ENCODE results near the gene DNAH17. TPM values are rescaled to one million over a fixed set of nuclear protein-coding genes. Genes with fewer than 3 reads are reported as not detected.

The DNAH17 gene
- total RNA-seq, 1 donor from 2014 or later, result not detected

GRCh38 chr17:78458736-78459335 is 118.4 kb downstream of the DNAH17 start:
- TF ChIP-seq CTCF (IDR thresholded peaks at IDR 0.05), result no peak
- TF ChIP-seq EZH2phosphoT487 (IDR thresholded peaks at IDR 0.05), result no peak
- TF ChIP-seq EZH2 (IDR thresholded peaks at IDR 0.05), result no peak
- no peaks in the 10 kb centered on the region for H3K36me3 Mint-ChIP-seq
- Histone ChIP-seq H3F3A (ENCODE audit: low read depth) (no peaks in the 10 kb centered on the region), H3K27me3 (no peaks in the 10 kb centered on the region), H3K9ac (no peak overlapping the region), H3K4me1 (no peaks in the 10 kb centered on the region), H3K4me2 (no peak overlapping the region), H3K36me3 (no peaks in the 10 kb centered on the region), H3K79me2 (ENCODE audit: low read depth) (no peaks in the 10 kb centered on the region), H3K27ac (no peak overlapping the region), H3K4me3 (no peak overlapping the region), H4K20me1 (ENCODE audit: low read depth) (no peaks in the 10 kb centered on the region), H2AFZ (replicated peaks) (no peak overlapping the region), H3K9me3 (ENCODE audit: low read depth) (no peaks in the 10 kb centered on the region)
- peaks cover 8% of the 10 kb centered on the region for H3K27me3 Mint-ChIP-seq (ENCODE audit: insufficient read depth, low read depth)
- no peak for DNase-seq (ENCODE audit: low spot score)
- no peak overlapping the region for H3K27ac Mint-ChIP-seq
- no peaks in the 10 kb centered on the region for H3K9me3 Mint-ChIP-seq
- H3K4me3 Mint-ChIP-seq, result no peak overlapping the region
- H3K4me1 Mint-ChIP-seq, result no peaks in the 10 kb centered on the region

- Histone ChIP-seq H3K4me2 (no peak overlapping the region), H3K27me3 (no peaks in the 10 kb centered on the region), H3K4me3 (no peak overlapping the region), H3K4me1 (no peaks in the 10 kb centered on the region), H3K36me3 (no peaks in the 10 kb centered on the region), H3K9ac (no peak overlapping the region), H3K9me3 (ENCODE audit: low read depth) (no peaks in the 10 kb centered on the region), H3K79me2 (ENCODE audit: low read depth) (no peaks in the 10 kb centered on the region), H3F3A (ENCODE audit: low read depth) (no peaks in the 10 kb centered on the region), H3K27ac (no peak overlapping the region), H2AFZ (replicated peaks) (no peak overlapping the region), H4K20me1 (ENCODE audit: low read depth) (no peaks in the 10 kb centered on the region)
- no peaks in the 10 kb centered on the region for H3K36me3 Mint-ChIP-seq
- H3K27ac Mint-ChIP-seq, result no peak overlapping the region
- no peak for DNase-seq (ENCODE audit: low spot score)
- no peak overlapping the region for H3K4me3 Mint-ChIP-seq
- H3K4me1 Mint-ChIP-seq, result no peaks in the 10 kb centered on the region
- no peaks in the 10 kb centered on the region for H3K9me3 Mint-ChIP-seq
- TF ChIP-seq EZH2phosphoT487 (IDR thresholded peaks at IDR 0.05) (no peak), CTCF (IDR thresholded peaks at IDR 0.05) (no peak), EZH2 (IDR thresholded peaks at IDR 0.05) (no peak)
- peaks cover 8% of the 10 kb centered on the region for H3K27me3 Mint-ChIP-seq (ENCODE audit: insufficient read depth, low read depth)
Observed at GRCh38 chr17:78458091-78458490, 119.1 kb downstream of the DNAH17 start.

- H3K9ac ChIP-seq, result no peak overlapping the region
- no peak overlapping the region for H3K27ac Mint-ChIP-seq
- no peak overlapping the region for H3K27ac ChIP-seq
- H3K36me3 ChIP-seq, result no peaks in the 10 kb centered on the region
- H3K9me3 Mint-ChIP-seq, result no peaks in the 10 kb centered on the region
- H3K4me2 ChIP-seq, result no peak overlapping the region
- no peak for DNase-seq (ENCODE audit: low spot score)
- no peaks in the 10 kb centered on the region for H3K27me3 ChIP-seq
- H3K4me3 Mint-ChIP-seq, result no peak overlapping the region
- H3F3A ChIP-seq (ENCODE audit: low read depth), result no peaks in the 10 kb centered on the region
- no peak overlapping the region for H2AFZ ChIP-seq (replicated peaks)
- no peaks in the 10 kb centered on the region for H4K20me1 ChIP-seq (ENCODE audit: low read depth)
- H3K4me1 Mint-ChIP-seq, result peaks cover 7% of the 10 kb centered on the region
- H3K27me3 Mint-ChIP-seq (ENCODE audit: insufficient read depth, low read depth), result peaks cover 5% of the 10 kb centered on the region
- H3K4me3 ChIP-seq, result no peak overlapping the region
- H3K36me3 Mint-ChIP-seq, result no peaks in the 10 kb centered on the region
- no peaks in the 10 kb centered on the region for H3K79me2 ChIP-seq (ENCODE audit: low read depth)
- TF ChIP-seq CTCF (IDR thresholded peaks at IDR 0.05) (no peak), EZH2 (IDR thresholded peaks at IDR 0.05) (no peak), EZH2phosphoT487 (IDR thresholded peaks at IDR 0.05) (no peak)
- H3K4me1 ChIP-seq, result no peaks in the 10 kb centered on the region
- no peaks in the 10 kb centered on the region for H3K9me3 ChIP-seq (ENCODE audit: low read depth)
Observed at GRCh38 chr17:78454346-78454745, 122.8 kb downstream of the DNAH17 start.
